Thymus (tissue), 11 donors: Measurements from ENCODE around the gene RAD18. TPM values are rescaled to one million over a fixed set of nuclear protein-coding genes. Genes with fewer than 3 reads are reported as not detected.

Experiments used
- DNase-seq, 9 donors: peaks; one replicate each; pipeline ENCODE4 v3.0.0-alpha.2; 2013; ENCODE audit warnings: low spot score in 9 of 9, low read depth in 6 of 9, missing footprints in 1 of 9
- H3K27ac ChIP-seq, 2 donors: one replicate each; pipeline ENCODE4 v1.5.1; 2013; ENCODE audit warnings: control low read depth in 1 of 2, low read depth in 1 of 2, low read length in 1 of 2, mild to moderate bottlenecking in 1 of 2, moderate library complexity in 1 of 2
- H3K27me3 ChIP-seq, 2 donors: one replicate each; pipeline ENCODE4 v1.5.1; 2013; ENCODE audit warnings: low read length in 1 of 2; ENCODE audit not compliant: control insufficient read depth in 2 of 2, insufficient read depth in 1 of 2
- H3K36me3 ChIP-seq, 2 donors: one replicate each; pipeline ENCODE4 v1.5.1; 2013; ENCODE audit warnings: low read length in 1 of 2, mild to moderate bottlenecking in 1 of 2, moderate library complexity in 1 of 2; ENCODE audit not compliant: control insufficient read depth in 2 of 2, insufficient read depth in 2 of 2
- H3K4me1 ChIP-seq, 2 donors: one replicate each; pipeline ENCODE4 v1.5.1; 2013; ENCODE audit warnings: low read length in 2 of 2; ENCODE audit not compliant: control insufficient read depth in 2 of 2, insufficient read depth in 2 of 2
- H3K4me3 ChIP-seq, 2 donors: one replicate each; pipeline ENCODE4 v1.5.1; 2013; ENCODE audit warnings: low read length in 2 of 2, control low read depth in 1 of 2, mild to moderate bottlenecking in 1 of 2
- H3K9me3 ChIP-seq, 2 donors: one replicate each; pipeline ENCODE4 v1.5.1; 2013; ENCODE audit warnings: low read length in 1 of 2, mild to moderate bottlenecking in 1 of 2; ENCODE audit not compliant: control insufficient read depth in 2 of 2, insufficient read depth in 1 of 2
- WGBS: extraction: QIAGEN DNeasy Blood & Tissue Kit; methylation state at CpG from one replicate; pipeline ENCODE4 v1.1.7; 2013; 5-methylcytosine and 5-hydroxymethylcytosine counted together
- polyA plus RNA-seq: library from polyadenylated mRNA; stranded (reverse); fragments of 200-250 nt; gene quantifications from one replicate; pipeline ENCODE4 v1.2.3, GENCODE V29; 2013
- total RNA-seq: library from RNA; stranded (reverse); fragments of 120-200 nt; gene quantifications from one replicate; pipeline ENCODE4 v1.2.4, GENCODE V29; 2013
- donor health status: healthy.

Gene RAD18
- total and polyA plus RNA-seq, 2 donors, result 4.0 to 14.5 TPM

GRCh38 chr3:8942115-8942514, 21.2 kb downstream of the RAD18 start:
- 96% methylated on average over 4 of the region's 4 CpGs for WGBS
- H3K4me1 ChIP-seq, result no peaks in the 10 kb centered on the region
- no peaks in the 10 kb centered on the region for H3K27me3 ChIP-seq
- H3K27ac ChIP-seq, result no peak overlapping the region
- H3K4me3 ChIP-seq, result no peak overlapping the region
- no peaks in the 10 kb centered on the region for H3K9me3 ChIP-seq
- DNase-seq, result no peak
- H3K36me3 ChIP-seq, result peaks cover 7 to 35% of the 10 kb centered on the region in 2 donors

DNA sequence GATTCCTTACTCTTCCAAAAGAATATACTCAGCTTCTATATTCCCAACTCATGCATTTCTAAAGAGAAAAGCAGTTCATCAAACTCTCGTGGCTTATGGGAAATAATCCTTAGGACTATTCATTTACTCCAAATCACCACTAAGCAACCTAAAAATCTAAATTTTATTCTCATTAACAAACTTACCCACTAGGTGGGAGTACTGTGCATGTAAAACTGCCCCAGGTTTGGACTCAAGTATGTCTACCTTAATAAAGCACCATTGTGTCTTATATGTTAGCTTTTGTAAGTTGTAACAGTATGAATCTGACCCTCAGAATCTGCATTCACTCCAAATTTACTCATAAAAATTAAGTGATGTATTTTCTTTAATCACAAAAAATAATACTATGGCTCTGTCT, 25.3 kb downstream of the RAD18 start:
- Histone ChIP-seq H3K36me3 (peaks cover 7 to 29% of the 10 kb centered on the region in 2 donors), H3K4me3 (no peak overlapping the region), H3K4me1 (no peaks in the 10 kb centered on the region), H3K27ac (no peak overlapping the region), H3K9me3 (no peaks in the 10 kb centered on the region), H3K27me3 (no peaks in the 10 kb centered on the region)
- 91% methylated on average over 1 of the region's 1 CpG for WGBS
- peak in 1 of 9 donors; percentile 10 for DNase-seq

DNA sequence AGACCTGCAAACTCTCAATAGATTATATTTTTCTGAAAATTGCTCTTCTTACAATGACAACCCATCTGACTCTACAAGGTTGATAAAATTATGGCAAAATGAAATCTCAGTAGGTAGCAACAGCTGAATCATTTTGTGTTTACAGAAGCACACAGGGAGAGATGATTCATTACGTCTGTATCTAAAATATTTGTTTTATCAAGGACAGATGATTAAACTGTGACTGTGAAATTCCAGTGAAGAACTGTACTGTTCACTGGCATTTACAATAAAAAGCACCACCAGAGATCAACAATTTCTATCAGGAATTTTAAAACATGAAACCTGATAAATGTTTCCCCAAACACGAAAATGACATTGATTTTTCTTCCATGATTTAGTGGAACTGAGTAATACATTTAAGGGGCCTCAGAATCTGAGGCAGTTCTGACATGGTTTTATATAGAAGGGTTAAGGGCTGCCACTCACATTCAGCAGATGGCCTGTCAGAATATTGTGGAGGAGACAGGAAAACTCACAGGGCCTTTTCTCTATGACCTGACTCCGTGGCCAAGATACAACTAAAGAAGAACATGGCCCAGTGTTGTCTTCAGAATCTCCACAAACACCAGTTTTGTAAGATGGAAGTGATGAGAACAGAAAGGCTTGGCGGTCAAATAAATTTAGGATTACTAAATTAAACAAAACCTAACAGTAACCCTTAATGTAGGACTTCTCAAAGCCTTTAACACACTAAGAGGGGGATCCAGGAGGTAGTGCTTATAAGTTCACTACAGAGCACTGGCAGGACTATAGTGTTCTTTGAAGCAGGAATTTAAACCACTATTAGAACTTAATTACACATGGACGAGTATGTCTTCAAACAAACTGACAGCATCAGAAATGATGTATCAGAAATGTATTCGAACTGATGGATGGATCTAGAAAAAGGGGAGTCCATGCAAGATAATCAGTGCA, 25.9 kb downstream of the RAD18 start:
- Histone ChIP-seq H3K36me3 (peaks cover 7 to 29% of the 10 kb centered on the region in 2 donors), H3K4me3 (no peak overlapping the region), H3K27ac (no peak overlapping the region), H3K27me3 (no peaks in the 10 kb centered on the region), H3K9me3 (no peaks in the 10 kb centered on the region), H3K4me1 (no peaks in the 10 kb centered on the region)
- no peak for DNase-seq
- WGBS, result 80% methylated on average over 6 of the region's 6 CpGs

DNA sequence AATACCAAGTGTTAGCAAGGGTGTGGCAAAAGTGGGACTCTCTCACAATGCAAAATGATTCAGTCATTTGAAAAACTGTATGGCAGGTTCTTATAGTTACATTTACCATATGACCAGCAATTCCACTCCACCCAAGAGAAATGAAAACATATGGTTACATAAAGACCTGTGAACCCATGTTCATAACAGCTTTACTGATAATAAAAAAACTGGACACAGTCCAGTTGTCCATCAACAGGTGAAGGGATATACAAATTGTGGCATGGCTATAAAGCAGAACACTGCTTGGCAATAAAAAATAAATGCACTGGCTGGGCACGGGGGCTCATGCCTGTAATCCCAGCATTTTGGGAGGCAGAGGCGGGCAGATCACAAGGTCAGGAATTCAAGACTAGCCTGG, 30.8 kb downstream of the RAD18 start:
- H3K9me3 ChIP-seq, result no peaks in the 10 kb centered on the region
- no peak for DNase-seq
- H3K4me1 ChIP-seq, result no peaks in the 10 kb centered on the region
- H3K36me3 ChIP-seq, result peaks cover 0 to 1% of the 10 kb centered on the region in 2 donors
- WGBS, result 98% methylated on average over 2 of the region's 2 CpGs
- H3K4me3 ChIP-seq, result no peak overlapping the region
- H3K27ac ChIP-seq, result no peak overlapping the region
- no peaks in the 10 kb centered on the region for H3K27me3 ChIP-seq

GRCh38 chr3:8931342-8931741, 31.9 kb downstream of the RAD18 start:
- no peak for DNase-seq
- Histone ChIP-seq H3K27ac (no peak overlapping the region), H3K27me3 (no peaks in the 10 kb centered on the region), H3K9me3 (no peaks in the 10 kb centered on the region), H3K4me1 (no peaks in the 10 kb centered on the region), H3K36me3 (no peaks in the 10 kb centered on the region), H3K4me3 (no peak overlapping the region)
- WGBS, result 96% methylated on average over 3 of the region's 3 CpGs

DNA sequence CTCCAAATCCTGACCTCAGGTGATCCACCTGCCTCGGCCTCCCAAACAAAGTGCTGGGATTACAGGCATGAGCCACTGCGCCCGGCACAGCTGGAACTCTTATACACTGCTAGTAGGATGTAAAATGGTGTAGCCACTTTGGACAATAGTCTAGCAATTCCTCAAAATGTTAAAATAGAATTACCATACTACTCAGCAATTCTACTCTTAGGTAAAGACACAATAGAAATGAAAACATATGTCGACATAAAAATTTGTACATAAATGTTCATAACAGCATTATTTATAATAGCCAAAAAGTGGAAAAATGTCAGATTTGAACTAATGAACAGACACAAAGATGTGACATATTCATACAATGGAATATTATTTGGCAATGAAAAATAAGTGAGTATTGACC, 33.4 kb downstream of the RAD18 start:
- no peak for DNase-seq
- H3K36me3 ChIP-seq, result no peaks in the 10 kb centered on the region
- no peaks in the 10 kb centered on the region for H3K27me3 ChIP-seq
- no peak overlapping the region for H3K27ac ChIP-seq
- H3K9me3 ChIP-seq, result no peaks in the 10 kb centered on the region
- H3K4me3 ChIP-seq, result no peak overlapping the region
- H3K4me1 ChIP-seq, result no peaks in the 10 kb centered on the region
- 75% methylated on average over 4 of the region's 4 CpGs for WGBS

- no peak for DNase-seq
- Histone ChIP-seq H3K4me3 (no peak overlapping the region), H3K9me3 (no peaks in the 10 kb centered on the region), H3K4me1 (no peaks in the 10 kb centered on the region), H3K27me3 (no peaks in the 10 kb centered on the region), H3K36me3 (peaks cover 0 to under 1% of the 10 kb centered on the region in 2 donors), H3K27ac (no peak overlapping the region)
- 98% methylated on average over 4 of the region's 4 CpGs for WGBS
These were observed 48.8 kb downstream of the RAD18 start for GRCh38 chr3:8914491-8914890.

GRCh38 chr3:8911781-8912180, 51.5 kb downstream of the RAD18 start:
- WGBS, result 80% methylated on average over 2 of the region's 2 CpGs

GRCh38 chr3:8909160-8909559, 54.1 kb downstream of the RAD18 start:
- Histone ChIP-seq H3K27ac (no peak overlapping the region), H3K9me3 (no peaks in the 10 kb centered on the region), H3K4me1 (no peaks in the 10 kb centered on the region), H3K36me3 (peaks cover 5 to 9% of the 10 kb centered on the region in 2 donors), H3K4me3 (no peak overlapping the region), H3K27me3 (no peaks in the 10 kb centered on the region)
- DNase-seq, result no peak
- over 99% methylated on average over 3 of the region's 3 CpGs for WGBS

More at GRCh38 chr3:8911781-8912180, 51.5 kb downstream of the RAD18 start:
- H3K4me3 ChIP-seq, result no peak overlapping the region
- H3K4me1 ChIP-seq, result no peaks in the 10 kb centered on the region
- H3K9me3 ChIP-seq, result no peaks in the 10 kb centered on the region
- H3K36me3 ChIP-seq, result peaks cover 5 to 9% of the 10 kb centered on the region in 2 donors
- DNase-seq, result no peak
- no peaks in the 10 kb centered on the region for H3K27me3 ChIP-seq
- H3K27ac ChIP-seq, result no peak overlapping the region
